A549 (cell line): ENCODE measurements around the gene GLB1L2. TPM values are rescaled to one million over a fixed set of nuclear protein-coding genes. Genes with fewer than 3 reads are reported as not detected.

Experiments used
- ATAC-seq, 2 experiments: fragments of 200-7000 bp in 1 of 2; fragments of >200 bp in 1 of 2; cut with Nextera tagmentation in 1 of 2; cut with Tn5 transposase in 1 of 2; 3 replicates each; pipeline versions ENCODE4 v1.8.0 to v1.9.1; 2018 to 2020; ENCODE audit warnings: mild to moderate bottlenecking in 1 of 2, moderate library complexity in 1 of 2
- CTCF ChIA-PET: fragments of 300-600 bp; sonication (Branson Sonifier 250); formaldehyde crosslinking; extraction: SDS; loops from one replicate; lab custom pipeline; 2021; ENCODE audit warnings: antibody characterized with exemption, inconsistent platforms; lab: Yijun Ruan, JAX
- POLR2A ChIA-PET: fragments of 350-600 bp; formaldehyde crosslinking; extraction: SDS; loops from one replicate; lab custom pipeline; 2021; ENCODE audit warnings: antibody characterized with exemption, inconsistent platforms; lab: Yijun Ruan, JAX
- DNase-seq, 2 experiments: peaks; one replicate each; pipeline versions ENCODE4 v3.0.0 to v3.0.0-alpha.2; 2011 to 2016; ENCODE audit warnings: low read depth in 1 of 2, low spot score in 1 of 2
- FAIRE-seq: peaks from 2 replicates; lab custom pipeline; 2011; peaks lifted over from hg19 to GRCh38; lab: Jason Lieb, UNC
- H3K27ac ChIP-seq, 2 experiments: fragments of >200 bp; sonication (Bioruptor Twin); formaldehyde crosslinking; 3 replicates each; pipeline ENCODE4 v1.5.1; 2016 to 2017
- H3K4me1 ChIP-seq: fragments of >200 bp; sonication (Bioruptor Twin); formaldehyde crosslinking; 3 replicates; pipeline ENCODE4 v1.6.1; 2016
- H3K4me2 ChIP-seq: fragments of >200 bp; sonication (Bioruptor Twin); formaldehyde crosslinking; 3 replicates; pipeline ENCODE4 v1.6.1; 2016
- H3K4me3 ChIP-seq: fragments of >200 bp; sonication (Bioruptor Twin); formaldehyde crosslinking; 3 replicates; pipeline ENCODE4 v1.5.1; 2016
- H3K9me3 ChIP-seq: fragments of >200 bp; sonication (Bioruptor Twin); formaldehyde crosslinking; 3 replicates; pipeline ENCODE4 v1.6.1; 2016
- CBX8 ChIP-seq: fragments of 200-600 bp; sonication (generic); IDR thresholded peaks from 2 replicates; pipeline ENCODE4 v1.6.1; 2016
- CEBPB ChIP-seq, 2 experiments: fragments of >200 bp in 1 of 2; sonication (Bioruptor Twin) in 1 of 2; formaldehyde crosslinking in 1 of 2; IDR thresholded peaks; 2 replicates each; pipeline ENCODE4 v1.6.1; 2012 to 2016
- CHD2 ChIP-seq: fragments of 150-350 bp; IDR thresholded peaks from 2 replicates; pipeline ENCODE4 v1.6.1; 2014; ENCODE audit warnings: low read length; ENCODE audit not compliant: partially characterized antibody
- EHF ChIP-seq: fragments of 250-450 bp; sonication (Bioruptor Pico); IDR thresholded peaks from 2 replicates; pipeline ENCODE4 v1.5.0; 2020; ENCODE audit warnings: mild to moderate bottlenecking
- GATA3 ChIP-seq: IDR thresholded peaks from 2 replicates; pipeline ENCODE4 v1.6.1; 2012; ENCODE audit warnings: borderline replicate concordance
- HDAC2 ChIP-seq: fragments of 200-600 bp; sonication (generic); IDR thresholded peaks from 2 replicates; pipeline ENCODE4 v1.6.1; 2016
- HOXB13 ChIP-seq: fragments of 250-450 bp; sonication (Bioruptor Pico); IDR thresholded peaks from 2 replicates; pipeline ENCODE4 v1.5.0; 2020; ENCODE audit warnings: low read depth, mild to moderate bottlenecking, moderate library complexity
- HOXB5 ChIP-seq: fragments of 250-450 bp; sonication (Bioruptor Pico); IDR thresholded peaks from 2 replicates; pipeline ENCODE4 v1.5.0; 2020; ENCODE audit warnings: mild to moderate bottlenecking, moderate library complexity
- JUN ChIP-seq, 2 experiments: fragments of >200 bp; sonication (Bioruptor Twin); formaldehyde crosslinking; IDR thresholded peaks; 2 replicates in 1 of 2; 3 replicates in 1 of 2; pipeline ENCODE4 v1.6.1; 2016 to 2017
- MYC ChIP-seq: IDR thresholded peaks from 2 replicates; pipeline ENCODE4 v1.6.1; 2012; ENCODE audit warnings: mild to moderate bottlenecking, inconsistent platforms, low read length, improper control_type of control experiment, borderline replicate concordance
- PHF8 ChIP-seq: fragments of 200-600 bp; sonication (generic); IDR thresholded peaks from 2 replicates; pipeline ENCODE4 v1.6.1; 2016; ENCODE audit warnings: low read depth, mild to moderate bottlenecking, antibody characterized with exemption, moderate library complexity, borderline replicate concordance
- POLR2A ChIP-seq: IDR thresholded peaks from 2 replicates; pipeline ENCODE4 v1.6.1; 2012; ENCODE audit warnings: mild to moderate bottlenecking, low read length
- RAD21 ChIP-seq, 2 experiments: fragments of >200 bp in 1 of 2; sonication (Bioruptor Twin) in 1 of 2; formaldehyde crosslinking in 1 of 2; IDR thresholded peaks in 1 of 2; conservative IDR thresholded peaks in 1 of 2; 2 replicates in 1 of 2; 3 replicates in 1 of 2; pipeline ENCODE4 v1.6.1; 2012 to 2018; ENCODE audit warnings: inconsistent platforms in 1 of 2
- RCOR1 ChIP-seq: fragments of 150-350 bp; IDR thresholded peaks from 2 replicates; pipeline ENCODE4 v1.6.1; 2014; ENCODE audit warnings: antibody characterized with exemption, low read length, low read depth
- ZC3H11A ChIP-seq: fragments of 450-650 bp; IDR thresholded peaks from 2 replicates; pipeline ENCODE4 v1.6.1; 2014; ENCODE audit warnings: antibody characterized with exemption, mild to moderate bottlenecking
- ZSCAN20 ChIP-seq: fragments of 250-450 bp; sonication (Bioruptor Pico); IDR thresholded peaks from 2 replicates; pipeline ENCODE4 v1.8.0; 2022; ENCODE audit warnings: mild to moderate bottlenecking, moderate library complexity
- WGBS: methylation state at CpG from one replicate; pipeline ENCODE4 v1.1.6; 2017; ENCODE audit errors: missing lambda C conversion rate; 5-methylcytosine and 5-hydroxymethylcytosine counted together
- polyA plus RNA-seq, 4 experiments: library from polyadenylated mRNA; depleted of rRNA in 3 of 4; stranded (reverse); fragments of >200 nt; fragmentation: RNase III in 1 of 4; extraction: RNeasy Plus Mini Kit Qiagen cat#74134 plus additional on column Dnase treatment in 1 of 4; gene quantifications; 2 replicates in 3 of 4; 3 replicates in 1 of 4; pipeline ENCODE4 v1.2.3, GENCODE V29; 2011 to 2017
- TF ChIP-seq, protein P1 (sequence below): fragments of 200-600 bp; sonication (generic); IDR thresholded peaks from 2 replicates; pipeline ENCODE4 v1.6.1; 2016; ENCODE audit warnings: antibody characterized with exemption, mild to moderate bottlenecking, moderate library complexity
- TF ChIP-seq, protein P2 (sequence below): fragments of 250-450 bp; sonication (Bioruptor Pico); IDR thresholded peaks from 2 replicates; pipeline ENCODE4 v1.5.0; 2021; ENCODE audit warnings: mild to moderate bottlenecking, moderate library complexity, borderline replicate concordance
- TF ChIP-seq, protein P3 (sequence below): fragments of 450-650 bp; IDR thresholded peaks from 2 replicates; pipeline ENCODE4 v1.6.1; 2014; ENCODE audit warnings: antibody characterized with exemption
- TF ChIP-seq, protein P4 (sequence below): fragments of 150-350 bp; IDR thresholded peaks from 2 replicates; pipeline ENCODE4 v1.6.1; 2014; ENCODE audit warnings: low read depth, mild to moderate bottlenecking, low read length

Gene GLB1L2
- polyA plus RNA-seq, 2 of the 4 experiments (the other 2 are of a cell fraction): 1.1 to 3.5 TPM

DNA sequence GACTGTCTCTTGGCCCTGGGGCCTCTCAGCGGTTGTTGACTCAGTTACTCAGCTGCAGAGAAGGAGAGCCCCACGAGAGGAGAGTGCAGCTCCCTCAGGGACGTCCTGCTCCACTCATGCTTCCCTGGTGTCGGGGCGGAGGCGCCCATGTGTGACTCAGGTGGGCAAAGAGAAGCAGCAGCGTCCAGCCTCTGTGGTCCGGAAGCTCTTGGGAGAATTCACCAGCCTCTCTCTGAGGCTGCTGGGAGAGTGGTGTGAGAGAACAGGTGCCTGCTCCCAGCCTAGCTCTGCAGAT, 25.7 kb downstream of the GLB1L2 start:
- Histone ChIP-seq H3K4me1 (no peaks in the 10 kb centered on the region), H3K4me3 (no peak overlapping the region), H3K9me3 (no peaks in the 10 kb centered on the region), H3K27ac (no peak overlapping the region), H3K4me2 (no peak overlapping the region)
- POLR2A ChIA-PET: no interaction called here
- CTCF ChIA-PET: no interaction called here
- WGBS: 0% methylated on average over 1 of the region's 8 CpGs
- FAIRE-seq: no peak
- TF ChIP-seq GATA3: no peak
- TF ChIP-seq PHF8: no peak
- TF ChIP-seq CBX8: no peak
- no peak for ATAC-seq
- no peak for DNase-seq

DNA sequence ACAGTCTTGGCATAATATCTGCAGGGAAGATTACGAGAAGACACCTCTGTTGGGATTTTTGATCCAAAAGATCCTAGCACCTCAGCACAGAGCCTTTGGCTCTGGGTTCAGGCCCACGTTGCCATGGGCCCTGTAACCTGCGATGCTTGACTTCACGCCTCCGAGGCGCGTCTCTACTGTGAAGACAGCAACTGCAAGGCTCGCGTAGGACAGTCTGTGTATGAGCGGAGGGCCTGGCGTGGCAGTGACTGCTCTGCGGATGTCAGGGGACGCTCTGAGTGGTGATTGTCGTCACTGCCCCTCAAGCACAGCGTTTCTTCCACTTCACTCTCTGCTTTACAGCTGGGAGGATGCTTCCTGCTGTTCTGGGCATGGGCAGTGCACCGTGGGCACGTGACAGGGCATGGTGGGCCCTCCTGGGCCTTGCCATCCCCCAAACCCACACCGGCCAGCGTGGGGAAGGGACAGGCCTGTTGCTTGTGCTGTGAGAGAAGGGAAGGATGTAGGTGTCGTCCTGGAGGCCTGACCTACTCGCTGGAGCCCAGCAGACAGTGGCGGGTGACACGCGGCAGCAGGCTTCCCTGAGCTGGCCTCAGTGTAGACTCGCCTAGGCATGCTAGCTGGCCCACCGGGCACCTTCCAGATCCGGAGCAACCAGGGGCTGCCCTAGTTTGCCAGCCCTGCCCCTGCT, 26.5 kb downstream of the GLB1L2 start:
- ChIA-PET CTCF (interaction anchor here (0.6 kb wide), 1 partner anchor 85 kb away, joined by 3 read pairs; no protein-coding TSS in a partner anchor), POLR2A (no interaction called here)
- H3K27ac ChIP-seq: no peak overlapping the region
- H3K4me3 ChIP-seq: no peak overlapping the region
- DNase-seq (no peak), ATAC-seq (no peak), FAIRE-seq (no peak)
- H3K9me3 ChIP-seq: no peaks in the 10 kb centered on the region
- no peaks in the 10 kb centered on the region for H3K4me1 ChIP-seq
- H3K4me2 ChIP-seq: no peak overlapping the region
- TF ChIP-seq RCOR1: no peak
- no peak for TF ChIP-seq EHF (CRISPR knock-in tag)
- TF ChIP-seq JUN (IDR thresholded peaks at IDR 0.05): no peak
- TF ChIP-seq, all 56 proteins: peak for 0
- 64% methylated on average over 15 of the region's 27 CpGs for WGBS

DNA sequence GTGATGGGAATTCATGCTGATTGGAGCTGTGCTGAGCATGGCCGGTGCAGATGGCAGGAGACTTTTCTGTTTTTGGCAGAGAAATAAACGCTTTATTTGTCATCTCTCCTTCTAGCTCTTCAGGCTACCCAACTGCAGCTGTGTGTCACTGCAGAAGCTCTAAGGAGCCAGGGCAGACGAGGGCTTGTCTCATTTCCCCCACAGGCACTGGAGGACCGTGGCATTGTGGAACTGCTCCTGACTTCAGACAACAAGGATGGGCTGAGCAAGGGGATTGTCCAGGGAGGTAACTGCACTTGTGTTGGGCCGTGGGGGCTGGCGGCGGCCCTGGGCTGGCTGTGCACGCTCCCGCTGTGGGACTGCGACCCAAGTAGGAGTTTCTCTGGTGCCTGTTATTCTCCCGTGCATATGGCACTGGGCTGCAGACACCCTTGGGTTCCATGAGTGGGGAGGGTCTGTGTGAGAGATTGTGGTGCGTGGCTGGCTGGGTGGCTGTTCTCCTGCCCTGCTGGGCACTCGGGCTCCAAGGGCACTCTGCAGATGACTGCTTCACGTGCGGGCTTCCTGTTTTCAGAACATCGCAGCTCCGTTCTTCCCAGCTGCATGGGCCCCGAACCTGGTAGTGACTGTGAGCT, 27.2 kb downstream of the GLB1L2 start:
- DNase-seq (no peak), FAIRE-seq (no peak), ATAC-seq (no peak)
- Histone ChIP-seq H3K9me3 (no peaks in the 10 kb centered on the region), H3K4me2 (no peak overlapping the region), H3K4me1 (no peaks in the 10 kb centered on the region), H3K27ac (no peak overlapping the region), H3K4me3 (no peak overlapping the region)
- 71% methylated on average over 13 of the region's 18 CpGs for WGBS
- ChIA-PET POLR2A (no interaction called here), CTCF (no interaction called here)
- TF ChIP-seq CBX8: no peak
- no peak for TF ChIP-seq ZC3H11A
- TF ChIP-seq, protein P1, sequence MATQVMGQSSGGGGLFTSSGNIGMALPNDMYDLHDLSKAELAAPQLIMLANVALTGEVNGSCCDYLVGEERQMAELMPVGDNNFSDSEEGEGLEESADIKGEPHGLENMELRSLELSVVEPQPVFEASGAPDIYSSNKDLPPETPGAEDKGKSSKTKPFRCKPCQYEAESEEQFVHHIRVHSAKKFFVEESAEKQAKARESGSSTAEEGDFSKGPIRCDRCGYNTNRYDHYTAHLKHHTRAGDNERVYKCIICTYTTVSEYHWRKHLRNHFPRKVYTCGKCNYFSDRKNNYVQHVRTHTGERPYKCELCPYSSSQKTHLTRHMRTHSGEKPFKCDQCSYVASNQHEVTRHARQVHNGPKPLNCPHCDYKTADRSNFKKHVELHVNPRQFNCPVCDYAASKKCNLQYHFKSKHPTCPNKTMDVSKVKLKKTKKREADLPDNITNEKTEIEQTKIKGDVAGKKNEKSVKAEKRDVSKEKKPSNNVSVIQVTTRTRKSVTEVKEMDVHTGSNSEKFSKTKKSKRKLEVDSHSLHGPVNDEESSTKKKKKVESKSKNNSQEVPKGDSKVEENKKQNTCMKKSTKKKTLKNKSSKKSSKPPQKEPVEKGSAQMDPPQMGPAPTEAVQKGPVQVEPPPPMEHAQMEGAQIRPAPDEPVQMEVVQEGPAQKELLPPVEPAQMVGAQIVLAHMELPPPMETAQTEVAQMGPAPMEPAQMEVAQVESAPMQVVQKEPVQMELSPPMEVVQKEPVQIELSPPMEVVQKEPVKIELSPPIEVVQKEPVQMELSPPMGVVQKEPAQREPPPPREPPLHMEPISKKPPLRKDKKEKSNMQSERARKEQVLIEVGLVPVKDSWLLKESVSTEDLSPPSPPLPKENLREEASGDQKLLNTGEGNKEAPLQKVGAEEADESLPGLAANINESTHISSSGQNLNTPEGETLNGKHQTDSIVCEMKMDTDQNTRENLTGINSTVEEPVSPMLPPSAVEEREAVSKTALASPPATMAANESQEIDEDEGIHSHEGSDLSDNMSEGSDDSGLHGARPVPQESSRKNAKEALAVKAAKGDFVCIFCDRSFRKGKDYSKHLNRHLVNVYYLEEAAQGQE: no peak
- TF ChIP-seq HDAC2: no peak
- no peak for TF ChIP-seq GATA3
- TF ChIP-seq HOXB5: no peak
- no peak for TF ChIP-seq CHD2
- TF ChIP-seq HOXB13 (CRISPR knock-in tag): no peak
- TF ChIP-seq, protein P2, sequence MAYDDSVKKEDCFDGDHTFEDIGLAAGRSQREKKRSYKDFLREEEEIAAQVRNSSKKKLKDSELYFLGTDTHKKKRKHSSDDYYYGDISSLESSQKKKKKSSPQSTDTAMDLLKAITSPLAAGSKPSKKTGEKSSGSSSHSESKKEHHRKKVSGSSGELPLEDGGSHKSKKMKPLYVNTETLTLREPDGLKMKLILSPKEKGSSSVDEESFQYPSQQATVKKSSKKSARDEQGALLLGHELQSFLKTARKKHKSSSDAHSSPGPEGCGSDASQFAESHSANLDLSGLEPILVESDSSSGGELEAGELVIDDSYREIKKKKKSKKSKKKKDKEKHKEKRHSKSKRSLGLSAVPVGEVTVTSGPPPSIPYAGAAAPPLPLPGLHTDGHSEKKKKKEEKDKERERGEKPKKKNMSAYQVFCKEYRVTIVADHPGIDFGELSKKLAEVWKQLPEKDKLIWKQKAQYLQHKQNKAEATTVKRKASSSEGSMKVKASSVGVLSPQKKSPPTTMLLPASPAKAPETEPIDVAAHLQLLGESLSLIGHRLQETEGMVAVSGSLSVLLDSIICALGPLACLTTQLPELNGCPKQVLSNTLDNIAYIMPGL: no peak
- no peak for TF ChIP-seq CEBPB (IDR thresholded peaks at IDR 0.05)
- TF ChIP-seq ZSCAN20 (CRISPR knock-in tag): no peak
- TF ChIP-seq RAD21 (conservative IDR thresholded peaks at IDR 0.05 in 1 of 2, IDR thresholded peaks at IDR 0.05 in 1 of 2): no peak
- TF ChIP-seq, protein P3, sequence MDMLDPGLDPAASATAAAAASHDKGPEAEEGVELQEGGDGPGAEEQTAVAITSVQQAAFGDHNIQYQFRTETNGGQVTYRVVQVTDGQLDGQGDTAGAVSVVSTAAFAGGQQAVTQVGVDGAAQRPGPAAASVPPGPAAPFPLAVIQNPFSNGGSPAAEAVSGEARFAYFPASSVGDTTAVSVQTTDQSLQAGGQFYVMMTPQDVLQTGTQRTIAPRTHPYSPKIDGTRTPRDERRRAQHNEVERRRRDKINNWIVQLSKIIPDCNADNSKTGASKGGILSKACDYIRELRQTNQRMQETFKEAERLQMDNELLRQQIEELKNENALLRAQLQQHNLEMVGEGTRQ: no peak
- TF ChIP-seq MYC: no peak
- TF ChIP-seq, protein P4, sequence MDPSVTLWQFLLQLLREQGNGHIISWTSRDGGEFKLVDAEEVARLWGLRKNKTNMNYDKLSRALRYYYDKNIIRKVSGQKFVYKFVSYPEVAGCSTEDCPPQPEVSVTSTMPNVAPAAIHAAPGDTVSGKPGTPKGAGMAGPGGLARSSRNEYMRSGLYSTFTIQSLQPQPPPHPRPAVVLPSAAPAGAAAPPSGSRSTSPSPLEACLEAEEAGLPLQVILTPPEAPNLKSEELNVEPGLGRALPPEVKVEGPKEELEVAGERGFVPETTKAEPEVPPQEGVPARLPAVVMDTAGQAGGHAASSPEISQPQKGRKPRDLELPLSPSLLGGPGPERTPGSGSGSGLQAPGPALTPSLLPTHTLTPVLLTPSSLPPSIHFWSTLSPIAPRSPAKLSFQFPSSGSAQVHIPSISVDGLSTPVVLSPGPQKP: no peak
- no peak for TF ChIP-seq POLR2A
